COLO829 (cell line): ENCODE results near the gene APOC1.
A peak's percentile ranks its signal among the peaks of the same experiment; 100 is the strongest.
"Not testable (repeated sequence)": the region's sequence is repeated elsewhere in the genome, so short reads cannot be mapped to it uniquely, and the experiment has no call there.

Experiments used
- DNase-seq: peaks from one replicate; pipeline ENCODE4 v3.0.0; 2012; ENCODE audit warnings: low spot score

The APOC1 gene

DNA sequence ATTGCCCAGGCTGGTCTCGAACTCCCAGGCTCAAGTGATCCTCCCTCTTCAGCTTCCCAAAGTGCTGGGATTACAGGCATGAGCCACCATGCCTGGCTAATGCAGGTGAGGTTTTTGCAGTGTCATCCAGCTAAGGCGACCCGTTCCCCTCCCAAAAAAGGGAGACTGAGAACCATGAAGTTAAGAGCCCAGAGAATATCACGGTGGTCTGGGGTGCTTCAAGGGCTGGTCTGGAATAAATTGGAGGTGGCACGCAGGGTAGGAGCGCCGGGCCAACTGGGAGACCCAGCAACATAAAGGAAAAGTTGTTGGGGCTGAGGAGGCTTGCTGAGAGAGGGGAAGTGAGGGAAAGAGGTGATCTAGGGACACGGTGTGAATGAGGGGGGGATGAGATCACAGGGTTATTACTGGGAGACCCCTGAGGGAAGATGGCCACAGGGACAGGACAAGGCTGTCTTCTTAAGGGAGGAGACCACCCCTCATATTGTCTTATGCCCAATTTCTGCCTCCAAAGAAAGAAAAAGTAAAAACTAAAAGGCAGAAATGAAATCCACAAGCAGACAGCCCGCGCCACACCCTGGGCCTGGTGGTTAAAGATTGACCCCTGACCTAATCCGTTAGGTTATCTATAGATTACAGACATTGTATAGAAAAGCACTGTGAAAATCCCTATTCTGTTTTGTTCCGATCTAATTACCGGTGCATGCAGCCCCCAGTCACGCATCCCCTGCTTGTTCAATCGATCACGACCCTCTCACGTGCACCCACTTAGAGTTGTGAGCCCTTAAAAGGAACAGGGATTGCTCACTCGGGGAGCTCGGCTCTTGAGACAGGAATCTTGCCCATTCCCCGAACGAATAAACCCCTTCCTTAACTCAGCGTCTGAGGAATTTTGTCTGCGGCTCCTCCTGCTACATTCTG is 636 bp upstream of the APOC1 start:
- not testable (repeated sequence) for DNase-seq

GRCh38 chr19:44924243-44924725 is 9.9 kb downstream of the APOC1 start:
- no peak for DNase-seq

GRCh38 chr19:44925114-44925891 is 10.9 kb downstream of the APOC1 start:
- no peak for DNase-seq

GRCh38 chr19:44926245-44927077 is 12.1 kb downstream of the APOC1 start:
- DNase-seq = not testable (repeated sequence)

- no peak for DNase-seq
Measured at GRCh38 chr19:44927746-44928145, 13.3 kb downstream of the APOC1 start.

DNA sequence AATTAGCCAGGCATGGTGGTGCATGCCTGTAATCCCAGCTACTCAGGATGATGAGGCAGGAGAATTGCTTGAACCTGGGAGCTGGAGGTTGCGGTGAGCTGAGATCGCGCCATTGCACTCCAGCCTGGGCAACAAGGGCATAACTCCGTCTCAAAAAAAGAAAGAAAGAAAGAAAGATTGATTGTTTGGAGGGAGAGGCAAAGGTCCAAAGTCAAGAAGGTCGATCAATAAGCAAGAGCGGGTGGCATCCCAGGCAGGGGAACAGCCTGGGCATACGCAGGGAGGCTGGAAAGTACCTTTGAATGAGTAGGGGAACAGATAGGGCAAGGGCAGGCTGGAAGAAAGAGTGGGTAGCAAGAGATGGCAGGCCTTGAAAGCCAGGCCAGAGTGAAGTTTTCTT is 15.7 kb downstream of the APOC1 start:
- no peak for DNase-seq

DNA sequence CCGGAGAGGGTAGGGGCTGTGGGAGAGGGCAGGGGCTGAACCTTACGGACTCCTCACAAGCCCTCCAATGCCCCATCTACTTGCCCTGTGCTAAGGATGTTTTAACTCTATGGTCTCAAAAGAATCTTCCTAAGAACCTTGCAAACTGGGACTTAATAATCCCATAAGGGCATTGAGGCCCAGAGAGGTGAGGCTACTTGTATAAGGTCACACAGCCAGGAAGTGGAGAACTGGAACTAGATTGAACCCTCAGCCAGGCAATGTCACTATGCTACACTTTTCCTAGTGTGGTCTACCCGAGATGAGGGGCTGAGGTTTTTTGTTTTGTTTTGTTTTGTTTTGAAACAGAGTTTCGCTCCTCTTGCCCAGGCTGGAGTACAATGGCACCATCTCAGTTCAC is 17.1 kb downstream of the APOC1 start:
- no peak for DNase-seq

GRCh38 chr19:44939668-44940067 is 25.3 kb downstream of the APOC1 start:
- DNase-seq = no peak

DNA sequence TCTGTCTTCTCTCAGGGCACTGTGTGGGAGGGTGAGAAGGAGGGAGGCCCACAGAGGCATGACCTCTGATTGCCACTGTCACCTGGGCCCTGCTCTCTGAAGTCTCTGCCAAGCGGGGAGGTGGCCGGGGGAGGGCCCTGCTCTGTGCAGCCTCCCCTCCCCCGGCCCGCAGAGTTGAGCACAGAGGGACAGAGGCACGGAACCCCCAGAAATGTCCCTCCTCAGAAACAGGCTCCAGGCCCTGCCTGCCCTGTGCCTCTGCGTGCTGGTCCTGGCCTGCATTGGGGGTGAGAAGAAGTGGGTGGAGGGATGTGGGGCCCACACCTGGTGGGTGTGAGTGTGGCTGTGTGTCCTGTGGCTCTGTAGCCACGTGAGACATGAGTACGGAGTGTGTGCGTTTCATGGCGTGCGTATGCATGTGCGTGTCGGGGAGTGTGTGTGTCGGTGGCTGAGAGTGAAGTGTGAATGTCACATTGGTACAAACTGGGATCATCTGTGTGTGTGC is 27.7 kb downstream of the APOC1 start, which contains the start of gene APOC4:
APOC4 (plus strand) TSS at position 171 of the 505 bp plus-strand sequence; CDS start at position 212, 41 bp downstream.
- no peak for DNase-seq

- DNase-seq = peak; percentile 82
Measured at GRCh38 chr19:44943801-44944249, 29.4 kb downstream of the APOC1 start.

DNA sequence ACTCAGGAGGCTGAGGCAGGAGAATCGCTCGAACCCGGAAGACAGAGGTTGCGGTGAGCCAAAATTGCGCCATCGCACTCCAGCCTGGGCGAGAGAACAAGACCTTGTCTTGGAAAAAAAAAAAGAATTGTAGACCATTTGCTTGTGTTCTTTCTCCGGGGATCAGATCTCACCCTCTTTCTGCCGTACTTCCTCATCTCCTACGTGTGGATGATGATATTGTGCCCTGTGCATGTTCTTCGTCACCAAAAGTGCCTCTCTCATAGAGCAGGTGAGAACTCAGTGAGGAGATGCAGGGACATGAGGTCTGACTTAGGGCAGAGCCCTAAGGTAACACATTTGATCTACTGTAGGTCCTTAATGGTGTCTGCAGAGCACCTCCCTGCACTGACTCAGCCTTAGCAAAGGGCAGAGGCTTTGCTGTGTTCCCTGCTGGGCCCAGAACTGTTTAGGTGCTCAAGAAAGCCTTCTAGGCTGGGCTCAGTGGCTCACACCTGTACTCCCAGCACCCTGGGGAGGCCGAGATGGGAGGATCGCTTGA is 32.7 kb downstream of the APOC1 start:
- no peak for DNase-seq

DNA sequence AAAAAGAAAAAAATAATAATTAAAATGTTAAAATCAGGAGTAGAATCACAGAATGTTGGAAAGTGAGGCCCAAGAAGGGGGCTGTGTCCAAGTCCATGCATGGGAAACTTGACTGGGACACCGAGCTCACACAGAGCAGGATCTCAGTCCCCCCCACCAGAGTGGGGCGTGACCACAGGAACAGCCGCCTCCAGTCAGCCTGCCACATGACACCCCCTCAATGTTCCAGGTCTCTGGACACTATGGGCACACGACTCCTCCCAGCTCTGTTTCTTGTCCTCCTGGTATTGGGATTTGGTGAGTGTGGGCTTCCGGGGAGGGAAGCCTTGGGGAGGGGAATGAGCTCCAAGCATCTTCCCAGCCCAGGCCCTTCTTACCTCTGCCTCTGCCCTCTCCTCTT is 33.8 kb downstream of the APOC1 start:
- no peak for DNase-seq

GRCh38 chr19:44948763-44949374 is 34.5 kb downstream of the APOC1 start:
- no peak for DNase-seq

- no peak for DNase-seq
Measured at GRCh38 chr19:44949550-44949949, 35.1 kb downstream of the APOC1 start.

- DNase-seq = peak; percentile 80
Measured at GRCh38 chr19:44951179-44952159, 37.1 kb downstream of the APOC1 start.

- DNase-seq = no peak
Measured at GRCh38 chr19:44954278-44954648, 39.9 kb downstream of the APOC1 start.

GRCh38 chr19:44954649-44955504 is 40.5 kb downstream of the APOC1 start, which contains the start of gene CLPTM1:
Gene CLPTM1 (plus strand): TSS chr19:44955380. CDS start chr19:44955396, 16 bp downstream.
- DNase-seq = peak; percentile 97
